ENCODE data around the gene UHRF1. TPM values are rescaled to one million over a fixed set of nuclear protein-coding genes. Genes with fewer than 3 reads are reported as not detected.

UHRF1 gene
- total RNA-seq, 1 donor from 2014 or later, result 10.4 TPM

DNA sequence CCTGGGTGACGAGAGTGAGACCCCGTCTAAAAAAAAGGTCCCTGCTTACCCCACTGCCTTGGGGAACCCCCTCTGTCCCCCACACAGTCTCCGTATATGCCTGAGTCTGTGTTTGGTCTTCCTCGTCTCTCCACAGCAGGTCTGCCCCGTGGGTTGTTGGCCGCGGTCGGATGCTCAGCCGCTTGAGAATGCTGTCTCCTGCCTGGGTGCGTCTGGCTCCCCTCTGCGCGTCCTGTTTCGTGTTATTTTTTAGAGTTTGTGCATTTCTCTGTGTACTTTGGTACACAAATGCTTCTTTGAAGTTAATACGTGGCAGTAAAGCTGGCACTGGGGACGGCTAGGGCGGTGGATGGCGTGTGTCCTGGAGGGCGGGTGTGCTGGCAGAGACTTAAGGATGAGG lies 94.5 kb downstream of the UHRF1 start:
- no peak overlapping the region for H3K27ac Mint-ChIP-seq (ENCODE audit: unreplicated experiment)
- H3K27me3 Mint-ChIP-seq (ENCODE audit: unreplicated experiment), result peaks cover 14% of the 10 kb centered on the region
- no peak for DNase-seq
- no peak overlapping the region for H3K4me3 Mint-ChIP-seq (ENCODE audit: unreplicated experiment)
- TF ChIP-seq, protein P1, sequence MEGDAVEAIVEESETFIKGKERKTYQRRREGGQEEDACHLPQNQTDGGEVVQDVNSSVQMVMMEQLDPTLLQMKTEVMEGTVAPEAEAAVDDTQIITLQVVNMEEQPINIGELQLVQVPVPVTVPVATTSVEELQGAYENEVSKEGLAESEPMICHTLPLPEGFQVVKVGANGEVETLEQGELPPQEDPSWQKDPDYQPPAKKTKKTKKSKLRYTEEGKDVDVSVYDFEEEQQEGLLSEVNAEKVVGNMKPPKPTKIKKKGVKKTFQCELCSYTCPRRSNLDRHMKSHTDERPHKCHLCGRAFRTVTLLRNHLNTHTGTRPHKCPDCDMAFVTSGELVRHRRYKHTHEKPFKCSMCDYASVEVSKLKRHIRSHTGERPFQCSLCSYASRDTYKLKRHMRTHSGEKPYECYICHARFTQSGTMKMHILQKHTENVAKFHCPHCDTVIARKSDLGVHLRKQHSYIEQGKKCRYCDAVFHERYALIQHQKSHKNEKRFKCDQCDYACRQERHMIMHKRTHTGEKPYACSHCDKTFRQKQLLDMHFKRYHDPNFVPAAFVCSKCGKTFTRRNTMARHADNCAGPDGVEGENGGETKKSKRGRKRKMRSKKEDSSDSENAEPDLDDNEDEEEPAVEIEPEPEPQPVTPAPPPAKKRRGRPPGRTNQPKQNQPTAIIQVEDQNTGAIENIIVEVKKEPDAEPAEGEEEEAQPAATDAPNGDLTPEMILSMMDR (IDR thresholded peaks at IDR 0.05; ENCODE audit: partially characterized antibody, unreplicated experiment), result no peak
- H3K4me1 Mint-ChIP-seq (ENCODE audit: low read depth, unreplicated experiment), result peaks cover 15% of the 10 kb centered on the region
- H3K36me3 Mint-ChIP-seq (ENCODE audit: unreplicated experiment), result peaks cover 5% of the 10 kb centered on the region
- H3K9me3 Mint-ChIP-seq (ENCODE audit: unreplicated experiment), result peaks cover 10% of the 10 kb centered on the region

DNA sequence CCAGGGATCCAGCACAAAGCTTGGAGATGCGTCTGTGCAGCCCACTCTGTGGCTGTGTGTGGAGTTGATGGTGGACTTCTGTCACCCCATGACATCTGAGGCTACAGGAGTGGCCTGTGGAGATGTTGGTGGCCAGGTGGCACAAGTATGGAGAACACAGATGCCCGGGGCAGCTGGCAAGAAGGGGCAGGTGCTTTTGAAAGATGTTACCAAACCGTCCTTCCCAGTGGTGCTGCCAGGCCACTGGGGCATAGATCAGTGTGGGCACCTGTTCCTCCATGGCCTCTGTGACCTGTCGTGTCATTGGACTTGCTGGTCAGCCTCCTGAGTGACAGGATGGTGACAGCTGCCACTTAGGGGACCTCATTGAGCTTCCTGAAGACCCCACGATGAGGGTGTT lies 95.8 kb downstream of the UHRF1 start:
- no peak overlapping the region for H3K27ac Mint-ChIP-seq (ENCODE audit: unreplicated experiment)

DNA sequence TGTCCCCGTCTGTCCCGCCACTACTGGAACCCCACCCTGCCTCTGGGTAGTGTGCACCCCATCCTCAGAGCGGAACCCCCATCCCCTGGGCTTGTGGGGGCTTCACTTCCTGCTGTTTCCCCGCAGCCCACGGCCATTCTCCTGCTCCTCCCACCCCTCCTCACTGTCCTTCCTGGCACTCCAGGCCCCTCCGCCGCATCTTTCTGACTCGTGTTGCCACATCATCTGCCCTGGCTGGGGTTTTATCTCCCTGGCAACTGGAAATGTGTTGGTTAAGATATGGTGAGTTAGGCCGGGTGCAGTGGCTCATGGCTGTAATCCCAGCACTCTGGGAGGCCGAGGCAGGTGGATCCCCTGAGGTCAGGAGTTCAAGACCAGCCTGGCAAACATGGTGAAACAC lies 96.9 kb downstream of the UHRF1 start:
- TF ChIP-seq, protein P1 (IDR thresholded peaks at IDR 0.05; ENCODE audit: partially characterized antibody, unreplicated experiment), result no peak
- peaks cover 18% of the 10 kb centered on the region for H3K4me1 Mint-ChIP-seq (ENCODE audit: low read depth, unreplicated experiment)
- peaks cover 5% of the 10 kb centered on the region for H3K36me3 Mint-ChIP-seq (ENCODE audit: unreplicated experiment)
- DNase-seq, result no peak
- peaks cover 10% of the 10 kb centered on the region for H3K9me3 Mint-ChIP-seq (ENCODE audit: unreplicated experiment)
- peak overlapping the region; percentile 62 for H3K27ac Mint-ChIP-seq (ENCODE audit: unreplicated experiment)
- no peak overlapping the region for H3K4me3 Mint-ChIP-seq (ENCODE audit: unreplicated experiment)
- H3K27me3 Mint-ChIP-seq (ENCODE audit: unreplicated experiment), result peaks cover 14% of the 10 kb centered on the region

More for the DNA sequence above, 95.8 kb downstream of the UHRF1 start:
- Mint-ChIP-seq H3K4me3 (ENCODE audit: unreplicated experiment) (peak overlapping the region; percentile 13), H3K27me3 (ENCODE audit: unreplicated experiment) (peaks cover 14% of the 10 kb centered on the region), H3K36me3 (ENCODE audit: unreplicated experiment) (peaks cover 5% of the 10 kb centered on the region), H3K9me3 (ENCODE audit: unreplicated experiment) (peaks cover 10% of the 10 kb centered on the region), H3K4me1 (ENCODE audit: low read depth, unreplicated experiment) (peaks cover 15% of the 10 kb centered on the region)
- TF ChIP-seq, protein P1 (IDR thresholded peaks at IDR 0.05; ENCODE audit: partially characterized antibody, unreplicated experiment), result no peak
- DNase-seq, result no peak

DNA sequence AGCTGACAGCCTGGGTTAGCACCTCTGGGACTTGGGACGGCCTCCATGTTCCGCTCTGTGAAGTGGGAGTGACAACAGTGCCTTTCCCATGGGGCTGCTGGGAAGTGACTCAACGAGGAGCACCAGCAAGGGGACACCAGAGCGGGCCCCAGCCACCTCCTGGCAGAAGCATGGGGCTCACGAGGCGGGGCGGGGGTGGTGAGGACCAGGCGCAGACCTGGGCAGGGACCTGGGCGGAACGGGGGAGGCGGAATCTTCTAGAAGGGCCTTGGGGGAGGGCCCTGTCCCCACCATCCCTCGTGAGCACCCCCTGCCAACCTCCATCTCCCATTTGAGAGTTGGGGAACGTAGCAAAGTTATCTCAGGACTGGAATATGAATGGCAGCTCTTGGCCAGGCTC lies 97.5 kb downstream of the UHRF1 start:
- Mint-ChIP-seq H3K4me1 (ENCODE audit: low read depth, unreplicated experiment) (peaks cover 16% of the 10 kb centered on the region), H3K27ac (ENCODE audit: unreplicated experiment) (no peak overlapping the region), H3K9me3 (ENCODE audit: unreplicated experiment) (peaks cover 10% of the 10 kb centered on the region), H3K4me3 (ENCODE audit: unreplicated experiment) (no peak overlapping the region), H3K36me3 (ENCODE audit: unreplicated experiment) (peaks cover 5% of the 10 kb centered on the region), H3K27me3 (ENCODE audit: unreplicated experiment) (peaks cover 11% of the 10 kb centered on the region)
- TF ChIP-seq, protein P1 (IDR thresholded peaks at IDR 0.05; ENCODE audit: partially characterized antibody, unreplicated experiment), result no peak
- no peak for DNase-seq

Small RNA genes within 50 kb of the gene (microRNA-seq; reads per million reads assigned to microRNA genes)
- gene MIR4747 (ENCODE audit: unreplicated experiment), result 2.2 reads per million, percentile 14 among the genes with 10 or more reads in this experiment

Other genes with a start within 250 kb of the UHRF1 start
- 32.6 TPM for gene MYDGF, start 239.2 kb upstream of the UHRF1 start, total RNA-seq (ENCODE audit: unreplicated experiment)
- gene DPP9, start 185.7 kb upstream of the UHRF1 start, total RNA-seq (ENCODE audit: unreplicated experiment), result 44.8 TPM
- gene FEM1A, start 117.8 kb upstream of the UHRF1 start, total RNA-seq (ENCODE audit: unreplicated experiment), result 11.3 TPM
- gene TICAM1, start 77.8 kb upstream of the UHRF1 start, total RNA-seq (ENCODE audit: unreplicated experiment), result not detected
- 6.8 TPM for gene PLIN3, start 41.8 kb upstream of the UHRF1 start, total RNA-seq (ENCODE audit: unreplicated experiment)
- gene ARRDC5, start 6.6 kb upstream of the UHRF1 start, total RNA-seq (ENCODE audit: unreplicated experiment), result not detected
- gene KDM4B, start 59.6 kb downstream of the UHRF1 start, total RNA-seq (ENCODE audit: unreplicated experiment), result 153 TPM